OCI-LY1 (cell line): ENCODE data around the gene MAFB.

Experiments
- EZH2 ChIP-seq: fragments of 200-600 bp; sonication (generic), shearing (Covaris generic); IDR thresholded peaks from 2 replicates; pipeline ENCODE4 v1.8.0; 2017; ENCODE audit warnings: borderline replicate concordance, mixed run types, mild to moderate bottlenecking, antibody characterized with exemption, low read length, moderate library complexity, mixed read lengths
- TF ChIP-seq, protein P1 (sequence below): fragments of 200-600 bp; sonication (generic), shearing (Covaris generic); IDR thresholded peaks from 2 replicates; pipeline ENCODE4 v1.5.1; 2017; ENCODE audit warnings: mild to moderate bottlenecking, antibody characterized with exemption, low read length, moderate library complexity, mixed read lengths

GRCh38 chr20:40676491-40677269, 12.4 kb downstream of the MAFB start:
- TF ChIP-seq, protein P1, sequence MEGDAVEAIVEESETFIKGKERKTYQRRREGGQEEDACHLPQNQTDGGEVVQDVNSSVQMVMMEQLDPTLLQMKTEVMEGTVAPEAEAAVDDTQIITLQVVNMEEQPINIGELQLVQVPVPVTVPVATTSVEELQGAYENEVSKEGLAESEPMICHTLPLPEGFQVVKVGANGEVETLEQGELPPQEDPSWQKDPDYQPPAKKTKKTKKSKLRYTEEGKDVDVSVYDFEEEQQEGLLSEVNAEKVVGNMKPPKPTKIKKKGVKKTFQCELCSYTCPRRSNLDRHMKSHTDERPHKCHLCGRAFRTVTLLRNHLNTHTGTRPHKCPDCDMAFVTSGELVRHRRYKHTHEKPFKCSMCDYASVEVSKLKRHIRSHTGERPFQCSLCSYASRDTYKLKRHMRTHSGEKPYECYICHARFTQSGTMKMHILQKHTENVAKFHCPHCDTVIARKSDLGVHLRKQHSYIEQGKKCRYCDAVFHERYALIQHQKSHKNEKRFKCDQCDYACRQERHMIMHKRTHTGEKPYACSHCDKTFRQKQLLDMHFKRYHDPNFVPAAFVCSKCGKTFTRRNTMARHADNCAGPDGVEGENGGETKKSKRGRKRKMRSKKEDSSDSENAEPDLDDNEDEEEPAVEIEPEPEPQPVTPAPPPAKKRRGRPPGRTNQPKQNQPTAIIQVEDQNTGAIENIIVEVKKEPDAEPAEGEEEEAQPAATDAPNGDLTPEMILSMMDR, result no peak
- TF ChIP-seq EZH2, result no peak
